Measurements from ENCODE around the gene MAPK4.

The MAPK4 gene

DNA sequence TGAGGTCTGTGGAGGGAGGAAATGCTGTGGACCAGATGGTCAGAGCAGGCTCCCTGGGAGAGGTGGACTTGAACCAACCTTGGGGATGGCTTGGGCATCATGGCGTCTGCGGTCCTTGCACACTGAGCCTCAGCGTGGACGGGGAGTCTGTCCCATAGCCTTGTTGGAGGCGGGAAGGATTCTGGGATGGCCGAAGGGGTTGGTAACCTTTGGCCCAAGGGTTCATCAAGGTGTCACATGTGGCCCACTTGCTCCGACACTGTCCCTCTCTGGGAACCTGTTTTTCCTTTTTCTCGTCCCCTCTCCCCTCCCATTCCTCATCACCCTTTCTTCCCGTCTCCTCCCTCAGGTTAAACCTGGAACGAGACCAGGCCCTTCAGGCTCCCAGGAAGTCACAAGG is 66.4 kb downstream of the MAPK4 start:
- no peak for DNase-seq

DNA sequence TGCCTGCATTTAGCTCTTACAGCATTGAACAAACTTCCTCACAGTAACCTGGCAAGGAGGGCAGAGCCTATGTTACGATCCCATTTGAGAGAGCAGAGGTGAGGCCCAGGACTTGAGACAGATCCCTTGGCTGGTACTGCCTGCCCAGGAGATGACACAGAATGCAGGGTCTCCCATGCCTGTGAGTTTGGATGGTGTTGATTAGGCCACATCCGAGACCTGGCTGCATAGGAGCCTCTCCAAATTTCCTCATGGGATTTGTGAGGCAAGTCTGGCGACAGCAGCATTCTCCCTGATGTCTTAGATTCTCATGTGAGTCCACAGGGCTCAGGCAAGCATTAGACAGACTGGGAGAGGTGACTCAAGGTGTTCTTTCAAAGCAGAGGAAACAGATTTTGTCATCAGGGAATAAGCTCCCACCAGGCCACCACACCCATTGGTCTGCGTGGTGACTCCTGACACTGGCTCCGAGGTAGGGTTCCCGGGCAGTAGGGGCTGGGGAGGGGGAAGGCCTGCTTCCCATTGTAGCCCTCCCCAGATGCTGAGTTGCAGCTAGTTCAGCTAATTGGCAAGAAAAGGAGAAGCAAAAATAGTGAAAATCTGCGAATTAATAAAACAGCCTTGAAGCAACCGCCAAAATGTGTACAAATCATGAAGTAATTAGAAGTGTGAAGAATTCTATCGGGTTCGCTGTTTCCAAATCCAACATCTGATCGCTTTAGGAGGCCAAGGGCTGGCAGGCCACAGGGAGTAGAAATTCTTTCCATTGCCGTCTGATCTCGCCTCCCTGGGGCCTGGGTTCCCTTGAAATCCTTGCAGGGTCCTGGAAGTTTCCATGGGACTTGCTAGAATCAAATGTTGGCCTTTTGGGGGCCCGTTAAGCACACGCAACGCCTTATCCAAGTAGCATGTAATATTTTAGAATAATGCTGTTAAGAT is 68.0 kb downstream of the MAPK4 start:
- DNase-seq = no peak

DNA sequence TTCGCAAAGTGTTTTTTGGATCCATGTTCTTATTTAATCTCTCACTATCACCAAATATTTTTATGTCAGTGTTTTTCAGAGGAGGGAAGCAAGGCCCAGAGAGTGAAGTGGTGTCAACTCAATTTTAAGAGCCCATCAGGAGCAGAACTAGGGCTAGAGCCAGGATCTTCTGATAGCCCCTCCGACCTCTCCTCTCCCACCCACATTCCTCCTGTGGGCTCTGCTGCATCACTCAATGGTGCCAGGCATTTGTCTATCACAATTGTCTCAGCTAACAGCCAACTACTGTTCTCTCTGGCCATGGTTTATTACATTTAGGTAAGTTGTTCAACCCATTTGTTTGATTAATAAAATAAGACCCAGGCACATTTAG is 68.6 kb downstream of the MAPK4 start:
- no peak for DNase-seq

DNA sequence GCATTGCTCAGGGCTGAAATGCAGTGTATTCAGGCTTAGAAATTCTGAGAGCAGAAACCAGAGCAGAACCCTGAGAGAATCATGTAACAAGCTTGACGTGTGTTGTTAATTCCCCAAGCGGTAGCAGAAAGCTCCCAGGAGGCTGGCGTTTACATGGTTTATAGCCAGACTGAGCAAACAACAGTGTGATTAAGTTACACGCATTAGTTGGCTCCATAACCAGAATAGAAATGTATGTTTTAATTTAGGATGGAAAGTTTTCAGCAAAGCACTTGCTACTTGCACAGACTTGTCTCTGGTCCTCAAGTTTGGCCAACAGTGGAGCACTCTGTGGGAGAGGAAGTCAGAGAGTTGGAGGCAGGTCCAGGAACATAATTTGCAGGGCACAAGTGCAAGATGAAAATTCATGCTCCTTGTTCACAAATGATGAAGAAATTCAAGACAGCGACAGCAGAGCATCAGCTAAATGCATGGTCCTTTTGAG is 69.3 kb downstream of the MAPK4 start:
- peak; percentile 65 for DNase-seq

DNA sequence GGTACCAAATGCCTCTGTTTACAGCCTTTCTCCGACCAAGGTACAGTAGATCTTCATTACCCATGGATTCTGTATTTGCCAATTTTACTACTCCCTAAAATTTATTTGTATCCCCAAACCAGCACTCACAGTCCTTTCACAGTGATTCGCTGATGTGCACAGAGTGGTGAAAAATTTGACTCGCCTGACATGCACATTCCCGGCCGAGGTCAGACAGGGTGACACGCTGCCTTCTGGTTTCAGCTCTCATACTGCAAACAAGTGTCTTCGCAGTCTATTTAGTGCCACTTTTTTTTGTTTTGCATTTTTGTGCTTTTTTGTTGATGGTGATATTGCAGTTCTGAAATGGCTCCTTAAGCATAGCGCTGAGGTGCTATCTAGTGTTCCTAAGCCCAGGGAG is 71.0 kb downstream of the MAPK4 start:
- DNase-seq = no peak

DNA sequence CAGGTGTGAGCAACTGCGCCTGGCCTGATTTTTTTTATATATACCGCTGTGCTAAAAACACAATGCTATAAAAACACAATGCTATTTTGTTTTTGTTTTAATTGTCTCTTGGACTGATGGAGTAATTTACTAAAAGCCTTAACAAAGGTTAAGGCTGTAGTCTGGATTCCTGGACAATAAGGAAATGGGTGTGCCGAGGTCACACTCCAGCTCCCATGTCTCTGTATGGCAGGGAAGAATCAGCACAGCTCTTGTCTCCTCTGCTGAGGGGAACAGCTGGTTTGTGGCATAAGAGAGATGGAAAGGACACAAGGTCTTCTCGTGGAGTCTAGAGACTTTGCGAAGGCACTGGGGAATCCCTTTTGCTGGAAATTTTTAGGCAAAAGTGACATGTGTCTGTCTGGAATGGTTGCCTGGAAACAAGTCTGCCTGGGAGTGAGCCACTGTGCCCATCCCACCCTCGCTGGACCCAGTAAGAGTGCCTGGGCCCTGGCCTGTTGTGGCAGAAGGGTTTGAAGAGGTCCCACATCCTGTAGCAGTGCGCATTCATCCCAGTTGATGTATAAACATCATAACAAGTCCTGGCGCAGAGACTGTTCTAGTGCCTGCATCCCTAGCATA is 73.1 kb downstream of the MAPK4 start:
- no peak for DNase-seq

DNA sequence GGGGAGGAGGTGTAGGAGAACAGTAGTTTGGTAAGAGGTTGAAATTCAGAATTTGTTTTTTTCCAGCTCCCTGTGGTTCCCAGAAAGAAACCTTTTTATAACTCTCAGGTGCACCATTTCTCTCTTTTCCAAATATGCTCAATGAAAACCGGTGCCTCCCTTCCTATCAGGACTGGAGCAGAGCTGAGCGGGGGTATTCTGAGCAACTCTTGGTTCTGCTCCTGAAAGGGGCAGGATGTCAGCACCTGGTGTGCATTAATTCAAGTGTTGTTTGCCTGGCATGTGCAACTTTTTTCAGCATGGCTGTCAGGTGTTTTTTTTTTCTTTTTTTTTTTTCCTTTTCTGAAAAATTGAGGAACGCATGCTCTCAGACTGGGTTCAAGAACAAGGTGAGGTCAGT is 74.1 kb downstream of the MAPK4 start:
- no peak for DNase-seq

DNA sequence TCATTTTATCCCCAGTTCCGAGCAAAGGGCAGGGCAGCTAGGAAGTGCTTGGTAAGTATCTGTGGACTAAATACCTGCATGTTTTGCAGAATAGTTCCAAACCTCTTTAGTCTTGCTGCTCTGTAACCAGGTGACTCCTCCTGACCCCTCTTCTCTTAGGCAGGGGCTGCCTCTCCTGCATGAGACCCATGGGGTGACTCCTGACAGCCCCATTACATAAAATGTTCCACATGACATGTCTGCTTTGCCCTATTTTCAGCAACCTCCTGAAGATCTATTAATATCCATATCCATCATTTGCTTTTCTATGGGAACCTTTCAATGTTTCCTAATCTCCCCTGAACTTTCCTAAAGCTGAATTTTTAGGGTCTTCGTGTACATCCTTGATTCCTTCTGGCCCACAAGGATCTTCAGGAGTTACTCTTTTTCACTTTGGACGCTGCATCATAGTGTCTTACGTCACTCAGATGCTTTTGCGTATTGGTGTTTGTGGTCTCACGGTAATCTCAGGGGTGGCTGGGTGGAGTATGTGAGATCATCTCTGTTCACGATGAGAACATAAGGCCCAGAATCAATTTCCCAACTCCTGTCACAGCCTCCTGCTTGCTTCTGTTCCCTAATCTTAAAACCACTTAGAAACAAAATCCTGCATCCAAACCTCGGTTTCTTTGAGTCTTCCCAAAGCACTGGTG is 76.6 kb downstream of the MAPK4 start:
- DNase-seq = no peak

DNA sequence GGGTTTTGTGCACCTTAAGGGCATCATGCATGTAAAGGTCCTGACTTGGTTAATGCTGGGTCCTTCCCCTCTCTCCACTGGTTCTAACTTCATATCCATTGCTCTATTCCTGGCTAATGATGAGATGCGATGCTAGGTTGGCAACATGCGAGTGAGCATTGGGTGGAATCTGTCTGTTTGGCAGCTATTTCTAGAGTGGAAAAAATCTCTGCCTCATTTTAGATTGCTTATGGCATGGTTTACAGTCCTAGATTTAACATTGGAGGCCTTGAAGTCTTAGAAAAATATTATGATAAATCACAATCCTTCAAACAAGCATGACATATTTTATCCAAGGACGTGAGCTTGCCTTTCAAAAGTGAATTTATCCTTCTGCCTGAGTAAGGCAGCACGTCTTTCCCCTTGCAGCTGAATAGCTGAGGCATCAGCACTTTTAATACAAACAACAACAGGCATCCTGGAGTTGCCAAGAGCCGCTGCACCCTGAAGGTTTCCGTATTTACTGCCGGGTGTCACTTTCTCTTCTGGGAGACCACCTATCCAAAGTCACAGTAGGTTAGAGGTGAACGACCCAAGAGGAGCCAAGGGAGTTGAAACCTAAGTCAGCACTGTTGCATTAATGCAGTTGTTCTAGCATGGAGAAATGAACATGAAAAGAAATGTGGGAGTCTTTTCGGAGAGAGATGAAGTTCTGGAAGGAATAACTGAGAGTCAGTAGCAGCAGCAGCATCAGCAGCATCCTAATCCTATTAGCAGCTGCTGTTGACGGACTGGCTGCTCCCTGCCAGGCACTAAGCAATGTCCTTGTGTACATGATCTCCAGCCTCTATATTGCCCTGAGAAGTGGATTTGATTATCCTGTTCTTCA is 78.4 kb downstream of the MAPK4 start:
- no peak for DNase-seq

DNA sequence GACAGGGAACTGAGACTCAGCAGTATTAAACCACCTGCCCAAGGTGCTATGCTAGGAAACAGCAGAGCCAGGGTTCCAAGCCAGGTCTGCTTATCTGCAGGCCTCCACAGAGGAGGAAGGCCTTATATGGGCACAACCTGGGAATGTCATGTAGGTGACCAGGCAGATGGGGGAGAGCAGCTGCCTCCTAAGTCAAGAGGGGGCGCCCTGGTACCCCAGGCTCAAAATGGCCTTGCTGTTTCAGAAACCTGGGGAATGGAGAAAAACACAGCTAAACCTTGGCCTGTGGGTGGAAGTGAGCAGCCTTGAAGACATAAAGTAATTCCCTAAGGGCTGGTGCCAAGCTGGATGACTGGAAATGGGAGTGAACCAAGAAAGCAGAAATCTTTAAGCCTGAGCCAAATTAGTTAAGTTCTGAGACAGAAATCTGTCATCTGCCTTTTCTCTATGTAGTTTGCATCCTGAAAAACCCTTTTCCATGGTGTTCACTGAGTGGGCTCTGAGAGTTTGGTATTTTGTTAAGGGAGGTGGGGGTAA is 79.1 kb downstream of the MAPK4 start:
- DNase-seq = peak; percentile 12

DNA sequence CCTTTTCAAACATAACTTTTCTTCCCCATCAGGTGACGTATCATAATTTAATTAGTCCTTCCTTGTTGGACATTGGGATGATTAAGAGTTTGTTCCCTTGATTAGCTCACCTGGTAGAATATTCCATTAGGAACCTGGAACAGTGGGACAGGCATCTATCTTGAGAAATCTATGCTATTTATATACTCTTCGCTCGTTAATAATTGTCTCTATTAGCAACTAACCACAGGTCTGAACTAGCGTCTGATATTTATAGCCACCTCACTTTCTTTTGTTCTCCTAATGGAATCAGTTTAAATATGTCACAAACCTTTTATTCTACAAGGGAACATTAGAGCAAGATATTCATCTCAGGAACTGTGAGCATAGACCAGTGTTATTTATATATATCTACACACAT is 79.8 kb downstream of the MAPK4 start:
- no peak for DNase-seq

DNA sequence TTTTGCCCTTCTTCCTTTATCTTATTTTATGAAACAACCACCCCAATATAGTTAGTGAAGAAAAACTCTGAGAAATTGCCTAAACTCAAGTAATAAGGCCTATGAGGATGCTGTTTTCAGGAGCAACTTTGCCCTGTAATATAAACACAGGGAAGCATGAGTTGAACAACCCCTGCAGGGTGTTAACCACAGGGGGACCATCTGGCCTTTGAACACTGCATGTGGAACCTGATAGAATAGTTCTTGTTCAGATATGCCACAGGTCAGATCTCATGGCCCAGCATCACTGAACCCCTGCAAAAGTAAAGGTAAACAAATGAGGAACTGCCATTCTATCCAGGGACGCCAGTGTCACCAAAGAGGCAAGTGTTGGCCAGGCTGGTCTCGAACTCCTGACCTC is 82.6 kb downstream of the MAPK4 start:
- no peak for DNase-seq

DNA sequence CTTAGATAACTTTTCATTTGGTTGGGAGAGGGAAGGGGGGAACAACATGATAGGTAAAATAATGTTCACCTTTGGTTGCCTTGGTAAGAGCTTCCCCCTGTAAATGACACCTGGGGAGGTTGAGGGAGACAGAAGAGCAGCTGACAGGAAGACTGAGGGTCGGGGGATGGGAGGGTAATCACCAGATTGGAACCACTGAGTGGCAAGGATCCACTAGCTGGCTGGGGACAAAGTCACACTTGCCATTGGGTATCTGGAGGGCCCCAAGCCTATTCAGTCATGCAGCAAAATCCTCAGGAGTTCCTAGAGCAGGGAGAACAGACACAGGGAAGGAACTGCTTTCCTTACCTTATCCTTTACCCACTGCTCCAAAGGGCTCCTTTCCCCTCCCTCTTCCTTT is 84.3 kb downstream of the MAPK4 start:
- no peak for DNase-seq

DNA sequence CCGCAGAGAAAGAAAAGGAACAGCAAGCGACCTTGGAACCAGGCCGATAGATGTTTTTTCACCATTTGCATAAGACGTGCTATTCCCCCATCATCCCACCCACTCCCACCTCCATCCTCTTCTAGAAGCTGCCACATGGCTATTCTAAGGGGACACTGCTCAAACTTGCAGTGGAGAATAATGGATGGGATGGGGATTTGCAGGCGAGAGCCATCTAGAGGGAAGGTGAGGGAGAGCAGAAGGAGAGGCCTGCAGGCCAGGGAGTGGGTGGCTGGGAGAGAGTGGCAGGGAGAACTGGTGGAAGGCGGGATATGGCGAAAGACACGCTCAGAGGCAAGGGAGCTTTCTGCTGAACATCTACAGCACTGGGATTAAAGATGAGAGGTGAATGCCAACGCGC is 84.9 kb downstream of the MAPK4 start:
- no peak for DNase-seq

DNA sequence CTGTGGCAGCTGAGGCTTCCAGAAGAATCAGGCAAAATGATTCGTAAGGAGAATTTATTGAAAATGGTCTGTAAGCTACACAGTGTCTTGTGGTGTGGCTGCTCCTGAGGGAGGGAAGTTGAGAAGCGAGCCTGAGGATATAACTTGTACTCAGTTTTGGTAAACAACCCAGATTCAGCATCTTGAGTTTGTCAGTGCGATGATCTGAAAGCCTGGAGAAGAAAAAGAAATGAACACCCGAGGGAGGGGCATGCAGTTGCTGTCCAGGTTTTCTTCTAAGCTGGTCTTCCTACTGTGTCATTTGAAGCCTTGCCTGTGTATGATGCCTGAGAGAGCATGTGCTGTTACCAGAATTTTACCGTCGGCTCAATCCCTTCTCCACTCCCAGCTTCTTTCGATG is 87.3 kb downstream of the MAPK4 start:
- no peak for DNase-seq

DNA sequence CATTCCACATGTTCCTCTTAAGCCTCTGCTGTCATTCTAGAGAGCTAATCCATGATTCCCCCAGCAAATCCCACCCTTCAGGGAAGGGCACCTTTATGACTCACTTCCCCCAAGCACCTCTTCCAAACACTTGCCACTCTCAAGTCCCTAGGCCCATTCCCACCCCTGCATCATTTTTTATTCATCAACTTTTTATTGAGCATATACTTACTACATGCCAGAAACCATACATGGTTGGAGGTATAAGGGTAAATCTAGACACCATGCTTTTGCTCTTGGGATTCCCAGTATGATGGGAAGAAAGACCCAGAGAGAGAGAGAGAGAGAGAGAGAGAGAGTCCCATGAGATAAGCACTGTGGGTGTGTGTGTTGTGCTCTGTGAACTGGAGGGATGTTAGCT is 87.9 kb downstream of the MAPK4 start:
- DNase-seq = no peak

DNA sequence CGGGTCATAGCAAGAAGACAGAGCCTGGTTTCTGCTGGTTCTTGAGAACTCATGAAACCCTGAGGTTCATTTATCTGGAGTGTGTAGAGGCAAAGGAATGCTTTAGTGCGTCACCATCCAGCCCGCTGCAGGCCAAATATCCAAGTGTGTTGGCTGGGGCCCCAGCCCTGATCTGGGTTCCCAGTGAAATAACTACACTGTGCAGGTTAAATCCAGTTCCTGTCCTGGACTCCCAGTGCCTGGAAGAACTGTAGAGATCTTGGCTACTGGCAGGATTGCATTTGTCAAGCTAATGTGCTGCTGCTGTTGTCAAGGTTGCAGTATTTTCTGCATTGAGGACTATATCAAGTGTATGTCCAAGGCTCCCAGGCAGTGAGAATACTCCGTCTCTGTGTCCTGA is 89.9 kb downstream of the MAPK4 start:
- no peak for DNase-seq

DNA sequence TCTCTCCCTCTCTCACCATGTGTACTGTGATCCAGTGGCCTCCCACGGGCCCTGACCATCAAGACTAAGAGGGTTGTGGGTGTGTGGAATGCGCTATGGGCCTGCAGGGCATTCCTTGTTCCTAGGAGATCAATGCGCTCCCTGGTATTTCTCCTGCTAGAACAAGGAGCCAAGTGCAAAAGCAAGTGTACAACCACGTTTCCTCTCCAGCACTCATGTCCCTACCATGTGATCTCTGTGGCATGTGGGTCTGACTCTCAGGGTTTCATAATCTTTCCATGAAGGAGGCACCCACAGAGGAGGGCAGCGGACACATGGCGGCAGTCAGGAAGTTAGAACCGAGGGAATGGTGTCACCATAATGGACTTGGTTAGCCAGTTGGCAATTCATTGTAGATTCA is 91.4 kb downstream of the MAPK4 start:
- no peak for DNase-seq

DNA sequence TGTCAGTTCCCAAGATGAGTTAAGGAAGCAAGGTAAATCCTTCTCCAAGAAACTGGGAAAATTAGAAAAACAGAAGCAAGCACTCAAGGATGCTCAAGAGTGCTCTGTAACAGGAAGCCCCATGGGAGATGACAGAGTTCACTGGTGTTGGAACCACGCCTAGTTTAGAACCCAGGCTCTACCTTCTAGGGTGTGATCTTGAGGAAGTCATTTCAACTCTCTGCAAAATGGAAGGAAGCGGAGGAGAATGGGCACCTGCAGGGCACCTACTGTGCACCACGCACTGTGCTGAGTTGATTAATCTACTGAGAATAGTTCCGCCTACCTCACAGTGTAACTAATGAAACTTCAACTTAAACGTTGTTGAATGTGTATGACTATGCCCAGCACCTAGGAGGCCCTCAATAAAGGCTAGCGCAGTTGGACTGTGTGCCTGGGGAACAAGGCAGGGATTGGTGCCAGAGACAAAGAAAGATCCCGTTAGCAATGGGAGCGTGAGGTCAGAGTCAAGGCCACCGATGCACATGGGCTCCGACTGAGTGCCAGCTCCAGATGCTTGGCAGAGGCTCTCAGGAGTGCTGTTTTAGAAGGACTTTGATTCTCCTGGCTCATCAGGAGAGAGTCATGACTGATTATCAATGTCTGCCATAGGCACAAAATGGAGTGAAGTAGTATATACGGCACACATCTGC is 93.7 kb downstream of the MAPK4 start:
- DNase-seq = no peak

DNA sequence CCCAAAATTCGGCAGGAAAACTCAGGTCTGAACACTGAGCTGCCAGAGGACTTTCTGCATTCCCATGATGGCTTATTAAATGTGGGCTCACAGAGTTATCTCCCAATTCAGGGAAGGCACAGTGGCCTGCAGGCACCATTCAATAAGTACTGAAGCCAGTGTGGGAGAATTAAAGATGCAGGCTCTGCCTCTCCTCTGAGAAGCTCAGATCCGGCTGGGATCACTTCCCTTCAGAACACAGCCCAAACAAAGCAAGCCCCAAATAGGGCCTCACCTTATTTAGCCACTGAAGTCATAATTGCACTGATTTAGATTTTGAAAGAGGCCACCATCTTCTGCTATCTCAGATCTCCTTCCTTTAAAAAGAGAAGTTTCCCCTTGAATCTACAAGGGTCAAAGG is 94.3 kb downstream of the MAPK4 start:
- DNase-seq = no peak

DNA sequence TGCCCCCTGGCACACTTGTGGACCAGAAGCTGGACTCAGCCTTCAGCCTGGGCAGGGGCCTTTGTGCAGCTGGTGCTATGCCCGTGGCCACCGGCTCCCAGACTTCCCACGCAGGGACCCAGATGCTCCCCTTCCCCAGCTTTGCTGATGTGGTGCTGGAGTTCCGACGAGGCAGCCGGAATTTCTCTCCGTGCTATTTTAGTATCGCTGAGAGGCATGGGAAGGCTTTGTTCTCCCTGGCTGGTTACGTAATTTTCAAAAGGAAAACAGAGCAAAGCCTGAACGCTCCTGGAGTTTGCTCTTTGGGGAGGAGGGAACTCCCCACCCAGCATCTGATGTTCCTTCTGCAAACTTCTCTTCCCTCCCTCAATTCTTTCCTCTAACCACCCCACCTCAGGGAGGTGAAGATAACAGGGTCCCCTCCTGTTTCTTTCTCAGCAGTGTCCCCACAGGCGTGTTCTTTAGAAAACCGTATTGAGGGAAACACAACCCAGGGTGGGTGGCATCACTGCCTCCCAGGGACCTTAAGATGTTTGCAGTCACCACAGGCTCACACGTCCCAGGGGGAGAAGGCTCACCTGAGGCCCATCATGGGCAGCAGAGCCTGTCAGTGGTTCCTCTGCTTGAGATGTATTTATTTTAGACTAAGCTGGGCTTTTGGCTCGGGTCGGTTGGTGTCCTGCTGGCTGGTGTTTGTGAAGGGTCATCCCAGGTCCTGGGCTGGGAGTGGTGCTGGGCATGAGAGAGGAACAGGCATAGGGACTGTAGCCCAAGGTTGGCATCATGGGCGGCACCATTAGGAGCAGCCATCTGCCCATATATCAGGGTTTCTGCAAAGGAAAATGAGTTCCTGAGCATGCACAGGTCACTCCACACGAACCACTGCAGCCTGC is 95.0 kb downstream of the MAPK4 start:
- no peak for DNase-seq

Data from NCI-H1092 (cell line).